ENCODE results near the gene SLCO2B1.

SLCO2B1 gene

GRCh38 chr11:75190652-75191329, 39.9 kb downstream of the SLCO2B1 start:
- H3K4me3 ChIP-seq (ENCODE audit: low read depth, low read length) = no peak overlapping the region
- no peak for DNase-seq (ENCODE audit: low read depth)
- no peak for TF ChIP-seq CTCF (IDR thresholded peaks at IDR 0.05; ENCODE audit: low read depth, low read length, missing control alignments)

GRCh38 chr11:75191330-75191717, 40.4 kb downstream of the SLCO2B1 start:
- H3K4me3 ChIP-seq (ENCODE audit: low read depth, low read length) = no peak overlapping the region
- no peak for TF ChIP-seq CTCF (IDR thresholded peaks at IDR 0.05; ENCODE audit: low read depth, low read length, missing control alignments)
- DNase-seq (ENCODE audit: low read depth) = no peak

- H3K4me3 ChIP-seq (ENCODE audit: low read depth, low read length) = no peak overlapping the region
- TF ChIP-seq CTCF (IDR thresholded peaks at IDR 0.05; ENCODE audit: low read depth, low read length, missing control alignments) = no peak
- no peak for DNase-seq (ENCODE audit: low read depth)
Measured at GRCh38 chr11:75193271-75193670, 42.4 kb downstream of the SLCO2B1 start.

GRCh38 chr11:75193711-75194110, 42.8 kb downstream of the SLCO2B1 start:
- no peak for TF ChIP-seq CTCF (IDR thresholded peaks at IDR 0.05; ENCODE audit: low read depth, low read length, missing control alignments)

GRCh38 chr11:75194147-75194546, 43.2 kb downstream of the SLCO2B1 start:
- no peak overlapping the region for H3K4me3 ChIP-seq (ENCODE audit: low read depth, low read length)
- no peak for DNase-seq (ENCODE audit: low read depth)
- TF ChIP-seq CTCF (IDR thresholded peaks at IDR 0.05; ENCODE audit: low read depth, low read length, missing control alignments) = no peak

More at GRCh38 chr11:75193711-75194110, 42.8 kb downstream of the SLCO2B1 start:
- H3K4me3 ChIP-seq (ENCODE audit: low read depth, low read length) = no peak overlapping the region
- no peak for DNase-seq (ENCODE audit: low read depth)

- no peak for DNase-seq (ENCODE audit: low read depth)
- no peak for TF ChIP-seq CTCF (IDR thresholded peaks at IDR 0.05; ENCODE audit: low read depth, low read length, missing control alignments)
- no peak overlapping the region for H3K4me3 ChIP-seq (ENCODE audit: low read depth, low read length)
Measured at GRCh38 chr11:75195167-75195962, 44.5 kb downstream of the SLCO2B1 start.

Measured in GM12864 (cell line).